GM12892 (cell line): ENCODE measurements around the gene FAF1.
A peak's percentile ranks its signal among the peaks of the same experiment; 100 is the strongest.
"Not testable (repeated sequence)": the region's sequence is repeated elsewhere in the genome, so short reads cannot be mapped to it uniquely, and the experiment has no call there.

Experiments used
- DNase-seq: peaks from one replicate; pipeline ENCODE4 v3.0.0; 2011; ENCODE audit not compliant: insufficient read length
- FAIRE-seq: peaks from 2 replicates; lab custom pipeline; 2011; peaks lifted over from hg19 to GRCh38; lab: Jason Lieb, UNC
- POLR2A ChIP-seq: IDR thresholded peaks from 2 replicates; pipeline ENCODE4 v1.6.1; 2011; ENCODE audit warnings: low read depth, low read length, control low read depth
- POLR2AphosphoS5 ChIP-seq: IDR thresholded peaks from 2 replicates; pipeline ENCODE4 v1.6.1; 2011; ENCODE audit warnings: low read depth, low read length, control low read depth
- TAF1 ChIP-seq: IDR thresholded peaks from 2 replicates; pipeline ENCODE4 v1.6.1; 2011; ENCODE audit warnings: low read depth, mild to moderate bottlenecking, control low read depth, low read length, borderline replicate concordance

Gene FAF1

DNA sequence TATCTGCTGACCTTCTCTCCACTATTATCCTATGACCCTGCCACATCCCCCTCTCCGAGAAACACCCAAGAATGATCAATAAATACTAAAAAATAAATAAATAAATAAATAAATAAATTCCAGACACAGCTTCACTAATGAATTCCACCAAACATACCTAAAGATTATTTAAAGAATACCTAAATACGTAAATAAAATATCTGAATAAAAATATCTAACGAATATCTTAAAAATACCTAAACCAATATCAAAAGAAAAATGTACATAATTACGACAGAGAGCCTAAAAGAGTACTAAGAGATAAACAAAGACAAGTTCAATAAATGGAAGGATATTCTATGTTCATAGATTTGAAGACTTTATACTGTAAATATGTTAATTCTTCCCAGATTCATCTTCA, 132.5 kb downstream of the FAF1 start:
- FAIRE-seq: no peak
- no peak for DNase-seq
- no peak for TF ChIP-seq POLR2A
- TF ChIP-seq TAF1: no peak
- TF ChIP-seq POLR2AphosphoS5: no peak

DNA sequence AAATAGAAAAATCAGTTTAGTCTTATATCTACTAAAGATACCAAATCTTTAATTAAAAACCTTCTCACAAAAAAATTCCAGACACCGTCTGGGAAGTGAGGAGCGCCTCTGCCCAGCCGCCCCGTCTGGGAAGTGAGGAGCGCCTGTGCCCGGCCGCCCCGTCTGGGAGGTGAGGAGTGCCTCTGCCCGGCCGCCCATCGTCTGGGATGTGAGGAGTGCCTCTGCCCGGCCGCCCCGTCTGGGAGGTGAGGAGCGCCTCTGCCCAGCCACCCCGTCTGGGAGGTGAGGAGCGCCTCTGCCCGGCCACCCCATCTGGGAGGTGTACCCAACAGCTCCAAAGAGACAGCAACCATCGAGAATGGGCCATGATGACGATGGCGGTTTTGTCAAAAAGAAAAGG, 133.3 kb downstream of the FAF1 start:
- not testable (repeated sequence) for FAIRE-seq

DNA sequence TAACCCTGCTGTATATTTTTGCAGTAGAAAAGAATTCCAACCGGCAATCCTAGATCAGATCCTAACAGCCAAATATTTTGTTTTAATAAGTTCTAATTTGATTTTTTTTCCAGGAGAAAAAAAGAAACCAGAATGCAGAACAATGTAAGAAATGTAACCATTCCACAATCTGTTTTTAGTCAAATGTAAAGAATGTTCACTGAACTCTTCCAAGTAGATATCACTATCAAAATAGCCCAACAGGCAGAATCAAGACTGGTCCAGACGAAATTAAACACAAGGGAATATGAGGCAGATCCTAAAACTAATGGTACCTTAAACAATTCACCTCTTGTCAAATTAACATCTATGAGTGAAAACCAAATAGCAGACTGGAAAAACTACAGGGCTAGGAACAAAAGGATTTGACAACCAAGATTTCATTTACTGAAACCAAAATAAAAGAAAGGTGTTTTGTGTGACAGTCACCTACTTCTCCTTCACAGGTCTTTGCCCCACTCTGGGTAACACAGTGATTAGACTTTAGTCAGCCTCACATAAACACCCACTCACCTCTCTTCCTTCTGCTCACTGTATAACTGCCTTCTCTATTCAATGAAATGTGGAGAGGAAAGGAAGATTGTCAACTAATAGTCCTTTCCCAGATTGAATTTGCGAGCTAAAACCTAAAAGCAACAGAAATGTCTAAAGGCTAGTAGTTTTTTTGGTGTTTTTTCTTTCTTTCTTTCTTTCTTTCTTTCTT, 137.9 kb downstream of the FAF1 start:
- FAIRE-seq: no peak
- TF ChIP-seq TAF1 (no peak), POLR2AphosphoS5 (no peak), POLR2A (no peak)

More for the DNA sequence above, 133.3 kb downstream of the FAF1 start:
- not testable (repeated sequence) for DNase-seq

DNA sequence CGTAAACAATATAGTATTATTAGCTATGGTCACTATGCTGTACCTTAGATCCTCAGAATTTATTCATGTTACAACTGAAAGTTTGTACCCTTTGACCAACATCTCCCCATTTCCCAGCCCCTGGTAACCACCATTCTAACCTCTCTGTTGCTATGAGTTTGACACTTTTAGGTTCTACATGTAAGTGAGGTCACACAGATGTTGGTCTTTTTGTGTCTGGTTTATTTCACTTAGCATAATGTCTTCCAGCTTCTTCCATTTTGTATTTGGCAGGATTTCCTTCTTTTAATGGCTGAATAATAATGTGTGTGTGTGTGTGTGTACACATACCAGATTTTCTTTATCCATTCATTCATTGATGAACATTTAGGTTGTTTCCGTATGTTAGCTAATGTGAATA, 139.5 kb downstream of the FAF1 start:
- no peak for DNase-seq
- no peak for FAIRE-seq
- TF ChIP-seq TAF1 (no peak), POLR2A (no peak), POLR2AphosphoS5 (no peak)

More for the DNA sequence above, 137.9 kb downstream of the FAF1 start:
- no peak for DNase-seq

DNA sequence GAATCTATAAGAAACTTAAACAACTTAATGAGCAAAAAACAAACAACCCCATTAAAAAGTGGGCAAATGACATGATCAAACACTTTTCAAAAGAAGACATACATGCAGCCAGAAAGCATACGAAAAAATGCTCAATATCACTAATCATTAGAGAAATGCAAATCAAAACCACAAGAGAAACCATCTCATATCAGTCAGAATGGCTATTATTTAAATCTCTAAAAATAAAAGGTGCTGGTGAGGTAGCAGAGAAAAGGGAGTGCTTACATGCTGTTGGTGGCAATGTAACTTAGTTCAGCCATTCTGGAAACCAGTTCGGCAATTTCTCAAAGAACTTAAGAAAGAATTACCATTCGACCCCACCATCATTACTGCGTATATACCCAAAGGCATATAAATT, 147.7 kb downstream of the FAF1 start:
- TF ChIP-seq POLR2AphosphoS5 (no peak), POLR2A (no peak), TAF1 (no peak)
- FAIRE-seq: no peak

DNA sequence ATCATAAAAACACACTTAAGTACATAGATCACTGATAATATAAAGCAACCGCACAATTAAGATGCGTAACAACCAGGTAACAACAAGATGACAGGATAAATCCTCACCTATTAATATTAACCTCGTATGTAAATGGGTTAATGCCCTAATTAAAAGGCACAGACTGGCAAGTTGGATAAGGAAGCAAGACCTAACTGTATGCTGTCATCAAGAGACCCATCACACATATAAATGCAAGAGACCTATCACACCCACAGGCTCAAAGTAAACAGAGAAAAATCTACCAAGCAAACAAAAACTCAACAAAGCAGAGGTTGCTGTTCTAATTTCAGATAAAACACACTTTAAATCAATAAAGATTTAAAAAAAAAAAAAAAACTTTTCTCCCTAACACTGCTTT, 151.8 kb downstream of the FAF1 start:
- FAIRE-seq: peak; percentile 68
- TF ChIP-seq POLR2AphosphoS5 (no peak), TAF1 (no peak), POLR2A (no peak)

More for the DNA sequence above, 147.7 kb downstream of the FAF1 start:
- no peak for DNase-seq

DNA sequence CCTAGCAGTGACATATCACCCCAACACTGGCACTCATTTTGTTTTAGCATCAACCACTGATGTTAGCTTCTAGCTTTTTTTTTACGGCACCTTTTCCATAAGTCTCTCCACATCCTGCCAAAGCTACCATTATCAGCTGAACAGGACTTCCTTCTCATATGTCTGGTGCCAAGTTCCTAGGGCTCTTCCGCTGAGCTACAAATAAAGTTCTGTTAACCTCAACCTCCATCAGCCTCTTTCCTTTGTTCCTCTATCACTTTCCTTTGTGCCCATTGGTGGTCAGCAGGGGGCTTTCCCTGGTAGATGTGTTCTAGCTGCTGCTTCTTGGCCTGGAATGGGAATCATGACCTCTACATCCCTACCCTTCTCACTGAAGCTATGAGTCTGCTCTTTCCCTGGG, 163.8 kb downstream of the FAF1 start:
- TF ChIP-seq POLR2AphosphoS5 (no peak), POLR2A (no peak), TAF1 (no peak)
- no peak for FAIRE-seq
- no peak for DNase-seq

More for the DNA sequence above, 151.8 kb downstream of the FAF1 start:
- no peak for DNase-seq

DNA sequence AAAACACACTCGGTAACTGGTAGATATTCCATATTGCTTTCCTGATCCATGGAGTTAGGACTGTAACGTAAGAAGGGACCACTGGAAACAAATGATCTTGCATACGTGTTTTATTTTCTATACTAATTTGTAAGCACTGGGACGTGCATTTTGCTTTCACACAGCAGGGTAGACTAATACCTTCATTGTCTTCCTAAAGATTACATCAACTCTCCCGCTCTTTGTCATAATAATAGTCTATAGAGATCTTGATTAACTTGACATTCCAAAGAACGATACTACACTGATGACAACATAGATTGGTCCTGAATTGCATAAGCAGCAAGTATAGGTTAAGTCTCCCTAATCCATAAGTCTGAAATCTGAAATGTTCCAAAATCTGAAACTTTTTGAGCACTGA, 166.5 kb downstream of the FAF1 start:
- no peak for FAIRE-seq
- no peak for DNase-seq
- no peak for TF ChIP-seq POLR2AphosphoS5
- no peak for TF ChIP-seq TAF1
- no peak for TF ChIP-seq POLR2A

DNA sequence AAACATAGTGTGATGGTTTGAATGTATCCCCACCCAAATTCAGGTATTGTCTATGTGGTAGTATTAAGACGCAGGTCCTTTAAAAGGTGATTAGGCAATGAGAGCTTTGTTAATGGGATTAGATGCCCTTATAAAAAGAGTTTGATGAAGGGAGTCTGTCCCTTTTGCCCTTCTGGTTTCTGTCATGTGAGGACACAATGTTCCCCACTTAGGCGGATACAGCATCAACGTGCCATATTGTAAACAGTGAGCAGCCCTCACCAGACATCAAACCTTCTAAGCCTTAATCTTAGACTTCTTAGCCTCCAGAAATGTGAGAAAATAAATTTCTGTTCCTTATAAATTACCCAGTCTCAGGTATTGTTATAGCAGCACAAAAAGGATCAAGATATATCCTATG, 172.8 kb downstream of the FAF1 start:
- DNase-seq: no peak
- FAIRE-seq: peak; percentile 38
- TF ChIP-seq TAF1 (no peak), POLR2A (no peak), POLR2AphosphoS5 (no peak)

DNA sequence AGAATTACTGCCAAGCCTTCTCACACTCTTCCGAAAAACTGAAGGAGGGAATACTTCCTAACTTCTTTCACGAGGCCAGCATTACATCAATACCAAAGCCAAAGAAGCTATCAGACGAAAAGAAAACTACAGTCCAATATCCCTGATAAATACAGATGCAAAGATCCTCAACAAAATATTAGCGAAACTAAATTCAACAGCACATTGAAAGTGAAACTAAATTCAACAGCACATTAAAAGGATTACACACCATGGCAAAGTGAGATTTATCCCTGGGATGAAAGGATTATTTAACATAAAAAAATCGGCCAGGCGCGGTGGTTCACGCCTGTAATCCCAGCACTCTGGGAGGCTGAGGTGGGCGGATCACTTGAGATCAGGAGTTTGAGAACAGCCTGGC, 176.8 kb downstream of the FAF1 start:
- TF ChIP-seq POLR2A (no peak), TAF1 (no peak), POLR2AphosphoS5 (no peak)
- DNase-seq (no peak), FAIRE-seq (peak; percentile 46)

DNA sequence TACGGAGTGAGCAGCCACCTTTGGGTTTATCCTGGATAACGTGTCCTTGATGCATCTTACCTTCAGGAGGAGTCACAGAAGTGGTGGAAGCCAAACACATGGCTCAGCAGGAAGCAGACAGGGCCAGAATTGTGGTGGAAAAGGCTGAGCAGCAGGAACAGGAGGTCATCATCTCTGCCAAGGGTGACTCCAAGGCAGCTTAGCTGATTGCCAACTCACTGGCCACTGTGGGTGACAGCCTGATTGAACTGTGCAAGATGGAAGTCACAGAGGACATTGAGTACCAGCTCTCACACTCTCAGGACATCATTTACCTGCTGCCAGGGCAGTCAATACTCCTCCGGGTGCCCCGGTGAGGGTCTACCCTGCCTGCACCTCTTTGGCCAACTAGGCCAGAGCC, 179.3 kb downstream of the FAF1 start:
- TF ChIP-seq TAF1 (no peak), POLR2A (no peak), POLR2AphosphoS5 (no peak)
- DNase-seq (no peak), FAIRE-seq (no peak)

DNA sequence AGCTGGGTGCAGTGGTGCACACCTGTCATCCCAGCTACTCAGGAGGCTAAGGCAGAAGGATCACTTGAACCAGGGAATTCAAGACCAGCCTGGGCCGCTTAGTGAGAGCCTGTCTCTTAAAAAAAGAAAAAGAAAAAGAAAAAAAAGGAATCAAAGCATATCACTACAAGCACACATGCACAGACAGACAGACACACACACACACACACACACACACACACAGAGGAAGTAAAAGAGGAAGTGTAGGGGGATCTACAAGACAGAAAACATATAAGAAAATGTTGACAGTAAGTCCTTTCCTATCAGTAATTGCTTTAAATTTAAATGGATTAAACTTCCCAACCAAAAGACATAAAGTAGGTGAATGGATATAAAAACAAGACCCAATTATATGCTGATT, 180.3 kb downstream of the FAF1 start:
- no peak for FAIRE-seq
- no peak for TF ChIP-seq POLR2AphosphoS5
- TF ChIP-seq TAF1: no peak
- no peak for TF ChIP-seq POLR2A
- DNase-seq: no peak

DNA sequence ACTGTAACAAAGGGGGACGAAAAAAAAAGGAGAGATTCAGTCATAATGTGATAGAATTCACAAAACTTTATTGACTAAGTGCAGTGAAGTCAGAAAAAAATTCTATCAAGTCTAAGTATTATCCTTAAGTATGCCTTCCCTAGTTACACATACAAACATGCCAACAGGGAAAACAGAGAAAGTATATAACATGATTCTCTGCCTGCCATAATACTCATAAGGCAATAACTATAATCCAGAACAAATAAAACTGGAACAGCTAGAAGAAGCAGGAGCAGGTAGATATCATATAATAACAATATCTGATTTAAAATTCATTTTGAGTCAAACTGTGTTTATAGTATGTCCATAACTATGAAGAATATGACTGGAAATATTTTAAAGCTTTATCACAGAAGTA, 184.3 kb downstream of the FAF1 start:
- DNase-seq (no peak), FAIRE-seq (no peak)
- TF ChIP-seq POLR2AphosphoS5 (no peak), POLR2A (no peak), TAF1 (no peak)
